Posterior vena cava (tissue), 2 donors: ENCODE measurements around the gene GSTP1. TPM values are rescaled to one million over a fixed set of nuclear protein-coding genes. Genes with fewer than 3 reads are reported as not detected.
"Not testable (repeated sequence)": the region's sequence is repeated elsewhere in the genome, so short reads cannot be mapped to it uniquely, and the experiment has no call there.

ENCODE experiments used
- DNase-seq: peaks from one replicate; pipeline ENCODE4 v3.0.0-alpha.2; 2020; ENCODE audit warnings: low spot score
- intact Hi-C, 2 donors: fragments of 100-400 bp; cut with DNase I; formaldehyde crosslinking; loops; one replicate each; pipeline versions ENCODE4 v1.14.1 to v1.14.2; 2022 to 2023
- total RNA-seq, 2 donors: library from RNA; stranded (reverse); fragmentation: NEBNext Ultra II Directional; extraction: Animal tissue kit (Norgen Biotek cat#: 25700); gene quantifications; one replicate each; pipeline ENCODE4 v1.2.1, GENCODE V29; 2021
- donor health status: DM: yes; HTN: yes; CAD: no.
- donor health status: DM: yes; HTN: yes; CAD: no.

Gene GSTP1
- total RNA-seq, 2 donors from 2014 or later: 338 to 370 TPM

DNA sequence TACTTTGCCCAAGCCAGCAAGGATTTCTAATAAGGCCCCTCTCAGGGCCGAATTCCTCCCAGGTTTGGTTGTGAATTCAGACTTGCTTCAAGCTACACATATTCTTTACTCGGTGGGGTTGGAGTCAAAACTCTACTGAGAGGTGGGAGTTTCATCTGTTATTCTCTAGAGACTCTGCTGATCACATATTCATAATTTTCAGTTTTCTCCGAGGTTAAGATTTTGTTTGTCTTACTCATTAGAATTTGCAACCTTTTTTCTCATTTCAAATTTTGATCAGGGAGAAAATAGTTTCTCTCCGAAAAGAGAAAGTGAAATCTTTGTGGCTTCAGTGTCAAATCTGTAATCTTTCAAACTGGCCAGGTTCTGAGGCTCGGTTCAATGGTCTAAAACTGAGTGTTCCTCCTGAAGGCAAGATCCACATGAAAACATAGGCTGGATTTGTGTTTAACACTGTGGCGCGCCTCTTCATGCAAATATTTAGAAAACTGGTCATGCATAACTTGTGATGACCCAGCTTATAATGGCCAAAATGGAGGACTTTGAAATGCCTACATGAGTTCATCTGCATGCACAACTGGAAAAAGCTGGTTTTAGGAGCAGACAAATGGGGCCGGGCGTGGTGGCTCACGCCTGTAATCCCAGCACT lies 21.5 kb upstream of the GSTP1 start:
- intact Hi-C loops: no loop called here
- no peak for DNase-seq

DNA sequence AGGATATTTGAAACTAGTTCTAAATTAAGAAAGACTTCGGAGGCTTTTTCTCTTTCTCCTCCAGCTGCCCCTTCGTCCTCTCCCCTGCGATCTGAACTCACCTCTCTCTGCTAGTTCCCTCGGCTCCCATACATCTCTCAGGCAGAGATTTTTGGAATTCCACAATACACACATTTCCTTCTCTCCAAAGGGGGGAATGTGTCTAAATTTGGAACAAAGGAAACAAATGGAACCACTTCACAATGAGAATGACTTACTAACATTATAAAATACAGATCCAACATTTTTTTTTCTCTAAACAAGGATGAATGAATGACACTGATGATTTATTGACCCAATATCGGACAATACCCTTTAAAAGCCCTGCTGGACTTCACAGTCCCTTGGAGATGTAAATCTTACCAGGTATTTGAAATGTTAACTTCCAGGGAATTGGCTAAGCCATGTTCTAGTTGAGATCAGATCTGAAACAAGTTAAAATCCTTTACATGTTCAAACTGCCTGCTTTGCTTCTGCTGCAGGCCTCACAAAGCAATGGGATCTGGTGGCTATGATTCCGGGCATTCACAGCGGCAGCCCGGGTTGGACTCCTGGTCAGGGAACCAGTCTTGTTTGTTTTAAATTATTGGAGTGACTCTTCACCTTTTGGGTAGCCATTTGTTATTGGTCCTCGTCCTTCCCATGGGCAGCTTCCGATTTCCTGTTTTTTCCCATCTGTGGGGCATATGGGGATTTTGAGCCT lies 20.5 kb upstream of the GSTP1 start:
- DNase-seq: no peak
- intact Hi-C loops: no loop called here

DNA sequence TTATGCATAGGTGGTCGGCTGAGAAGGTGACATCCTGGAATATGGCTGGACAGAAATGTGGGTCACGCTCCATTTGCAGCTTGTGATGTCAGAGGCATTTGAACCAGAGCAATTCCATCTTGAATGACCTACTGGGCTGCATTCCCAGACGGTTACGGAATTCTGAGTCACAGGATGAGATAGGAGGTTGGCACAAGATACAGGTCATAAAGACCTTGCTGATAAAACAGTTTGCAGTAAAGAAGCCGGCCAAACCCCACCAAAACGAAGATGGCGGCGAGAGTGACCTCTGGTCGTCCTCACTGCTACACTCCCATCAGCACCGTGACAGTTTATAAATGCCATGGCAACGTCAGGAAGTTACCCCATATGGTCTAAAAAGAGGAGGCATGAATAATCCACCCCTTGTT lies 19.9 kb upstream of the GSTP1 start:
- intact Hi-C loops: not testable (repeated sequence)
- DNase-seq: peak; percentile 83

DNA sequence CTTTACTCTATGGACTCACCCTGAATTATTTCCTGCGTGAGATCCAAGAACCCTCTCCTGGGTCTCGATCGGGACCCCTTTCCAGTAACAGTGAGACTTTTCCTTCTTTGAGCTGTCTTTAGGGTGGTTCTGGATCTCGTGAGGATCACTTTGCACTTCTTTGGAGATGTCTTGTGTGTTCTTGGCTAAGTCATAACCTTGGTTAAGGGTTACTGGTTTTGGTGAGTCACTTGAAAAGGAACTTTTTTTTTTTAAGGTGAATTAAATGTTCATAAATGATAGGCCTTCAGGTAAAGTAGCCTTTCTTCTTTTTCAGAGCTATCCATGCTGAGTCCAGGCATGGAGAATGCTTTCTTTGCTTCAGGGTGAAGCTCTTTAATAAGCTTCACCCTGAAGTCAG lies 19.4 kb upstream of the GSTP1 start:
- no peak for DNase-seq
- intact Hi-C loops: no loop called here

DNA sequence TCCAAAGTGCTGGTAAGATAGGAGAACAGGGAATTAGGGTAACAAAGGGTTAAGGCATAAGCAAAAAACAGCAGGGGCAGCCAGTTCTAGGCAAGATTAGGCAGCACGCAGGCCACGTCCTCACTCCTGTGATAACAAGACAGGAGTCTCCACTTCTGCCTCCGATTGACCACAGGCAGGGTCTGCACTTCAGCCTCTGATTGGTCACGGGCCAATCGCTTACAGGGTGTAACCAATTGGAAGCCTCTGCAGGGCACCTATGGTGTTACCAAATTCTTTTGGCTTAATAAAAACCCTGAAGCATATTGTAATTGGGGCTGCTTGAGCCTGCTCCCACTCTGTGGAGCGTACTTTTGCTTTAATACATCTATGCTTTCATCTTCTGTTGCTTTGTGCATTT lies 12.2 kb upstream of the GSTP1 start:
- intact Hi-C loops: no loop called here

DNA sequence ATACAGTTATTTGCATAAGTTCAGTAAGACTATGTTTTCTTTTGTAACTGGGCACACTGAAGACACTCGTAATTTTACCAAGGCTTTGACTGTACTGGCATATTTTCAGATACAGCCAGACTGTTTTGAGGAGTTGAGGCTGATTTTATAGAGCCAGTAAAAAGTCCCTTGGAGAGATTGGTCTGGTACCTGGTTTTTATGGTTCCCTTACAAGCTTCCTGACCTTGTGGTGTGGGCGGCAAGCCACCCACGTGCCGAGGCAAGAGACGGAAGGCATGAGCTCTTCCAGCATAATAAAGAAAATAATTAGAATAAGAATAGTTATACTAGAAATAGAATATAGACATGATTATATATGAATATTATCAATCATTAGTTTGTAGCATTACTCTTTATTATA lies 11.3 kb upstream of the GSTP1 start:
- DNase-seq: no peak
- intact Hi-C loops: no loop called here

More for the DNA sequence above, 12.2 kb upstream of the GSTP1 start:
- no peak for DNase-seq

DNA sequence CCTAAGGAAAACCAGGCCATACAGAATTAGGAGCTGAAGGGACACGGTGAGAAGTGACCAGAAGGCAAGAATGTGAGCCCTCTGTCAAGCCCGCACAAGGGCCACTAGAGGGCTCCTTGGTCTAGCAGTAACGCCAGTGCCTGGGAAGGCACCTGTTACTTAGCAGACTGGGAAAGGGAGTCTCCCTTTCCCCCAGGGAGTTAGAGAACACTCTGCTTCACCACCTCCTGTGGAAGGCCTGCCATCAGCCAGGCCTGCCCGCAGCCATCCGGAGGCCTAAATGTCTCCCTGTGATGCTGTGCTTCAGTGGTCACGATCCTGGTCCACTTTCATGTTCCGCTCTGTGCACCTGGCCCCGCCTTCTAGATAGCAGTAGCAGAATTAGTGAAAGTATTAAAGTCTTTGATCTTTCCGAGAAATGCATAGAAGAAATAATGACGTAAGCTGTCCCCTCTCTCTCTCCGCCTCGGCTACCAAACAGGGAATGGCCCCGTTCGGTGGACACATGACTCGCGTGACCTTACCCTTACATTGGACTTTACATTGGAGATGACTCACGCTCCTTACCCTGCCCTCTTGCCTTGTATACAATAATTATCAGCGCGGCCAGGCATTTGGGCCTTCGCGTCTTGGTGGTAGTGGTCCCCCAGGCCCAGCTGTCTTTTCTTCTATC lies 10.7 kb upstream of the GSTP1 start:
- intact Hi-C loops: no loop called here
- DNase-seq: no peak

DNA sequence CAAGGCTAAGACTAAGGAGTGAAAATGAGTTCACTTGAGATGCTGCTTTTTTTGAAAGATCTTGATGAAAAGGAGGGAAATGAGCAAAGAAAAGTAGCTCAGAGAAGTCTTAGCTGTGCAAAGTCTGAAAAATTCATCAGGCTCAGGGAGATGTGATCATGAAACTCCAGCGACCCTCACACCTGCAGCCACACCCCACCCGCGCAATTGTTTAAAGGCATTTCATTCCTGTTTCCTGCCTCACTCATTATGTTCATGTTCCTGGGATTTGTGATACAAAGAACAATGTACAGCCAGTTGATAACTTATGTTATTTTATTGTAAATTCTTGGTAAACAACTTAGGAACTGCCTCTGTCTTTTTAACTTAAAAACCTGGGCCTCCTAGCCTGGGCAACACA lies 8.7 kb upstream of the GSTP1 start:
- intact Hi-C loops: no loop called here
- no peak for DNase-seq

DNA sequence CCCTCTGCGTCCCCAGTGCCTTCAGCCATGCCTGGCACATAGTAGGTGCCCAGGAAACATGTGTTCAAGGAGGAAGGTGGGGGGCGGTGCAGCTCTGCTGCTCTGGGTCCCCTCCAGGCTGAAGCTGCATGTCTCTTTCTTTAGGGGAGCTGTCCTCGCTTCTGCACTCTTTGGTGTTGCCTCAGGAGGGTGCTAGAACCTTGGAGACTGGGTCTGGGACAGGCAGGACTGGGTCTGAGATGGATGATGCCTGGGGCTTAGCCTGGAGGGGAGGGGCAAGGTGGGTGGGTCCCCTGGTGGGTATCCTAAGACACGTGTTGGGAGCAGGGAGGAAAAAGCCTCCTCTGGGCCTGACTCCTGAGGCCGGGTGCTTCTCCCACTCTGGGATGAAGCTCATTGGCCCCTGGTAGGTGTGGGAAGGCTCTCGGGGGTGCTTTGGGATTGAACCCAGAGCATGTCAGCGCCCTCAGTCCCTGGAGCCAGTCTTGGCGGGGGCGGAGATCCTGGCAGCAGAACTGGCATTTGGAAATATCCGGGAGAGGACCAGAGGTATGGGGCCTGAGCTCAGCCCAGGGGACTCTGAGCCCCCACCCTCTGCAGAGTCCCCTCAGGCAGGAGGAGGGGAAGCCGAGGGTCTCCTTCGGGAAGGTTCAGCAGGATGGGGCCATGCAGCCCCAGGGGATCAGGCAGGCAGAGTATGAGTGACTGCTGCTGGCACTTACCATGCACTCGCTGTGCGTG lies 6.7 kb upstream of the GSTP1 start:
- intact Hi-C loops: no loop called here
- DNase-seq: no peak

DNA sequence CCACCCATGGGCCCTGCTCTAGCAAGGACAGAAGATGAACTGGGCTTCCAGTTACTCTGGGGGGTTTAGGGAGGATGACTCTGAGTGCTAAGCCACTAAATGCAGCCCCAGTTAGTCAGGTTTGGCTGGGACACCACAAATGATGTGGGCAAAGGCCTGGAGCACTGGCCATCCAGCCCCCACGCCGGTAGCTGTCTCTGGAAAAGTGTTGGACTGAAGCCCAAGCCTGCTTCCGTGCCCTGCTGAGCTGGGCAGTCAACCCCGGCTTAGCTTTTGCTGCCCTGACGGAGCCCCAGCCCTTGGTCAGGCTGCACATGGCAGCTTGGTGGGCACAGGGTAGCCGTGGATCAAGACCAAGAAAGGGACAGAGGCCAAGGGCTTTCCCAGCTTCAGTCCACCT lies 5.7 kb upstream of the GSTP1 start:
- intact Hi-C loops: no loop called here
- no peak for DNase-seq

DNA sequence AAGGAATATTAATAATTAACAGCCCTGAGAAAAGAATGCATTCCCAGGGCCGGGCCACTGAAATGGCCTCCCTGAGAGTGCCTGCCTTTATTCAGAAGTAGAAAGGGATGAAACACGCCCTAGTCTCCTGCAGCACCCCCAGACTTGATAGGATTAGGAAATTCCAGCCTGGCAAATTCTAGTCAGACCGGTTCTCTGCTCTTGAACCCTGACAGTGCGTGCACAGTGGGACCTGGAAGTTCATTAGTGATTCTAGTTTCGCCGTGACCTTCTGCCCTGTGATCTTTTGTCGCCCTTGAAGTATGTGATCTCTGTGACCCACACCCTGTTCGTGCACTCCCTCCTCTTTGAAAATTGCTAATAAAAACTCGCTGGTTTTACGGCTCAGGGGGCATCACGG lies 2.1 kb upstream of the GSTP1 start:
- no peak for DNase-seq
- intact Hi-C loops: no loop called here

DNA sequence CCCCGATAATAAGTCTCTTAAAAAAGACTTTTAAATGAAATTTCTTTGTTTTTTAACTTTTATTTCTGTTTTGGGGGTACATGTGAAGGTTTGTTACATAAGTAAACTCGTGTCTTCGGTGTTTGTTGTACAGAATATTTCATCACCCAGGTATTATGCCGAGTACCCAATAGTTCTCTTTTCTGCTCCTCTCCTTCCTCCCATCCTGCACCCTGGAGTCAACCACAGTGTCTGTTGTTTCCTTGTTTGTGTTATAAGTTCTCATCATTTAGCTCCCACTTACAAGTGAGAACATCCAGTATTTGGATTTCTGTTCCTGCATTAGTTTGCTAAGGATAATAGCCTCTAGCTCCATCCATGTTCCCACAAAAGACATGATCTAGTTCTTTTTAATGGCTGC lies 1.6 kb upstream of the GSTP1 start:
- no peak for DNase-seq
- intact Hi-C loops: no loop called here

DNA sequence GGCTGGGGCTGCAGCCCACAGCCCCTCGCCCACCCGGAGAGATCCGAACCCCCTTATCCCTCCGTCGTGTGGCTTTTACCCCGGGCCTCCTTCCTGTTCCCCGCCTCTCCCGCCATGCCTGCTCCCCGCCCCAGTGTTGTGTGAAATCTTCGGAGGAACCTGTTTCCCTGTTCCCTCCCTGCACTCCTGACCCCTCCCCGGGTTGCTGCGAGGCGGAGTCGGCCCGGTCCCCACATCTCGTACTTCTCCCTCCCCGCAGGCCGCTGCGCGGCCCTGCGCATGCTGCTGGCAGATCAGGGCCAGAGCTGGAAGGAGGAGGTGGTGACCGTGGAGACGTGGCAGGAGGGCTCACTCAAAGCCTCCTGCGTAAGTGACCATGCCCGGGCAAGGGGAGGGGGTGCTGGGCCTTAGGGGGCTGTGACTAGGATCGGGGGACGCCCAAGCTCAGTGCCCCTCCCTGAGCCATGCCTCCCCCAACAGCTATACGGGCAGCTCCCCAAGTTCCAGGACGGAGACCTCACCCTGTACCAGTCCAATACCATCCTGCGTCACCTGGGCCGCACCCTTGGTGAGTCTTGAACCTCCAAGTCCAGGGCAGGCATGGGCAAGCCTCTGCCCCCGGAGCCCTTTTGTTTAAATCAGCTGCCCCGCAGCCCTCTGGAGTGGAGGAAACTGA lies 731 bp downstream of the GSTP1 start:
- DNase-seq: peak; percentile 94
- intact Hi-C loops: no loop called here

DNA sequence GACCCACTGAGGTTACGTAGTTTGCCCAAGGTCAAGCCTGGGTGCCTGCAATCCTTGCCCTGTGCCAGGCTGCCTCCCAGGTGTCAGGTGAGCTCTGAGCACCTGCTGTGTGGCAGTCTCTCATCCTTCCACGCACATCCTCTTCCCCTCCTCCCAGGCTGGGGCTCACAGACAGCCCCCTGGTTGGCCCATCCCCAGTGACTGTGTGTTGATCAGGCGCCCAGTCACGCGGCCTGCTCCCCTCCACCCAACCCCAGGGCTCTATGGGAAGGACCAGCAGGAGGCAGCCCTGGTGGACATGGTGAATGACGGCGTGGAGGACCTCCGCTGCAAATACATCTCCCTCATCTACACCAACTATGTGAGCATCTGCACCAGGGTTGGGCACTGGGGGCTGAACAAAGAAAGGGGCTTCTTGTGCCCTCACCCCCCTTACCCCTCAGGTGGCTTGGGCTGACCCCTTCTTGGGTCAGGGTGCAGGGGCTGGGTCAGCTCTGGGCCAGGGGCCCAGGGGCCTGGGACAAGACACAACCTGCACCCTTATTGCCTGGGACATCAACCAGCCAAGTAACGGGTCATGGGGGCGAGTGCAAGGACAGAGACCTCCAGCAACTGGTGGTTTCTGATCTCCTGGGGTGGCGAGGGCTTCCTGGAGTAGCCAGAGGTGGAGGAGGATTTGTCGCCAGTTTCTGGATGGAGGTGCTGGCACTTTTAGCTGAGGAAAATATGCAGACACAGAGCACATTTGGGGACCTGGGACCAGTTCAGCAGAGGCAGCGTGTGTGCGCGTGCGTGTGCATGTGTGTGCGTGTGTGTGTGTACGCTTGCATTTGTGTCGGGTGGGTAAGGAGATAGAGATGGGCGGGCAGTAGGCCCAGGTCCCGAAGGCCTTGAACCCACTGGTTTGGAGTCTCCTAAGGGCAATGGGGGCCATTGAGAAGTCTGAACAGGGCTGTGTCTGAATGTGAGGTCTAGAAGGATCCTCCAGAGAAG lies 1.6 kb downstream of the GSTP1 start:
- DNase-seq: no peak
- intact Hi-C loops: no loop called here

DNA sequence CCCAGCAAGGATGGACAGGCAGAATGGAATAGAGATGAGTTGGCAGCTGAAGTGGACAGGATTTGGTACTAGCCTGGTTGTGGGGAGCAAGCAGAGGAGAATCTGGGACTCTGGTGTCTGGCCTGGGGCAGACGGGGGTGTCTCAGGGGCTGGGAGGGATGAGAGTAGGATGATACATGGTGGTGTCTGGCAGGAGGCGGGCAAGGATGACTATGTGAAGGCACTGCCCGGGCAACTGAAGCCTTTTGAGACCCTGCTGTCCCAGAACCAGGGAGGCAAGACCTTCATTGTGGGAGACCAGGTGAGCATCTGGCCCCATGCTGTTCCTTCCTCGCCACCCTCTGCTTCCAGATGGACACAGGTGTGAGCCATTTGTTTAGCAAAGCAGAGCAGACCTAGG lies 2.3 kb downstream of the GSTP1 start:
- no peak for DNase-seq
- intact Hi-C loops: no loop called here

DNA sequence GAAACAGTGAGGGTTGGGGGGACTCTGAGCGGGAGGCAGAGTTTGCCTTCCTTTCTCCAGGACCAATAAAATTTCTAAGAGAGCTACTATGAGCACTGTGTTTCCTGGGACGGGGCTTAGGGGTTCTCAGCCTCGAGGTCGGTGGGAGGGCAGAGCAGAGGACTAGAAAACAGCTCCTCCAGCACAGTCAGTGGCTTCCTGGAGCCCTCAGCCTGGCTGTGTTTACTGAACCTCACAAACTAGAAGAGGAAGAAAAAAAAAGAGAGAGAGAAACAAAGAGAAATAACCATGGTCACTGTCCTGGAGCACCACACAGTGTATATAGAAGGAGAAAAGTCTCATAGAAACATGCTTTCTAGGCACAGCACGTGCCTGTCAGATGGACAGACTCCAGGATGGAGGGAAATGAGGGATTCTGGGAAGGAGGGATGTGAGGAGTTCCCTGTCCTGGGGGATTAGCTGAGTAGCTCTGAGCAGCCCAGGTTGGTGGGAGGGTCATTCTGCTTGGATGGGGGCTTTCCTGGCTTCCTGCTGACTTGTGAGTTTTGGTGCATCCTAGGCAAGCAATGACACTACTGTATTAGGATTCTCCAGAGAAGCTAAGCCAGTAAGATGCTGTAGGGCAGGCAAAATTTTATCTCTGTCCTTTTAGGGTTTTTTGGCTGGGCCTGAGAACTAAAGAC lies 3.1 kb downstream of the GSTP1 start:
- intact Hi-C loops: no loop called here
- DNase-seq: no peak

DNA sequence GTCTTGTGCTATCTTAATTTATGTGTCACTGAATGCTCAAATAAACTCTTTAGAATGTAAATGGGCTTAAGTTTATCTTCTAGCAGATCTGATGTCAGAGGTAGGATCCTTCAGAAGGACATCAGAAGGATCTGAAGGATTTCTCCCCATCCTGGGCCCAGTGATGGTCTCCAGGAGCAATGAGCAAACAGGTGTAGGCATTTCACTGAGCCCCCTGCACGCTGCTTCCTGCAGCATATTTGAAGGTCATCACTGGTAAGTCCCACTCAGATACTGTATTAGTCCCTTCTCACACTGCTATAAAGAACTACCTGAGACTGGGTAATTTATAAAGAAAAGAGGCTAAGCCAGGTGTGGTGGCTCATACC lies 4.5 kb downstream of the GSTP1 start:
- intact Hi-C loops: no loop called here
- DNase-seq: no peak

DNA sequence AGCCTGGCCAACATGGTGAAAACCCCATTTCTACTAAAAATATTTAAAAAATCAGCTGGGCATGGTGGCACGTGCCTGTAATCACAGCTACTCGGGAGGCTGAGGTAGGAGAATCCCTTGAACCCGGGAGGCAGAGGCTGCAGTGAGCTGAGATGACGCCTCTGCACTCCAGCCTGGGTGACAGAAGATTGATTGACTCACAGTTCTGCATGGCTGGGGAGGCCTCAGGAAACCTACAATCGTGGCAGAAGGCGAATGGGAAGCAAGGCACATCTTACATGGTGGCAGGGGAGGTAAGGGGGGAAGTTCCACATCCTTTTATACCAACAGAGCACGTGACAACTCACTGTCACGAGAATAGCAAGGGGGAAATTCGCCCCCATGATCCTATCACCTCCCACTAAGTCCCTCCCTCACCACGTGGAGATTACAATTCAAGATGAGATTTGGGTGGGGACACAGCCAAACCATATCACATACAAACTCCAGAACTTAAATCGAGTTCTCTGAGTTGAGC lies 5.3 kb downstream of the GSTP1 start:
- intact Hi-C loops, DNase-seq: not testable (repeated sequence)
